Measurements from ENCODE around the gene SEC24C.

DNA sequence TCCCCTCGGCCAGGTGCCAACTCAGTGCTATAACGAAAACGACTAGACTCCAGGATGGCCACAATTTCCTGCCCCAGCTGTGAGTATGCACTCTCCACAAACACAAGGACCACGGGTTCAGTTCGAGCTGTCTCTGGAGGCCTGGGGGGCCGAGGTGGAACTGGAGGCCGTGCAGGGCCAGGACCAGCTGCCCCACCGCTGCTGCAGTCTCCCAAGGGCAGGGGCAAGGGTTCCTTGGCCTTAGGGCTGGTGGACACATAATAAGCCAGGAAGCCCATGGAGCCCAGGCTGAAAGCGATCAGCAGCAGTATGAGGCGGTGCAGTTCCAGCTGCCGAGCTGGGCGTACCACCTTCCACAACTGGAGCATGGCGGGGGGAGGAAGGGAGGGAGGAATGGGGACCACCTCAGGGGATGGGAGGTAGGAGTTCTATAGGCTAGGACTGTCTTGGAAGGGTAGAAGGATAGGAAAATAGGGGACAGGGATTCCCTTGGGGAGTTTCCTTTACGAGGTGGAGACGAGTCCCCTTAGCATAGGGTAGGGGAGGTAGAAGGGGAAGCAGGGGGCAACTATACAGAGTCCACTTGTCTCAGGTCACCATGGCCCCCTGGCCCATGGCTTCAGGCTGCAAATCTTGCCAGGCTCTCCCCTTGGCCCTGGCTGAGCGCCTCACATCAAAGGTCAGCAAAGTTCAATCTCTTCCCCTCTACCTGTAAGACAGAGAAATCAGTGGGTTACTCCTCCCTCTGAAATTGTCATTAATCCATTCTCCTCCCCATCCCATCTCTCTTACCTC, 64.0 kb downstream of the SEC24C start:
- TF ChIP-seq EP300 (IDR thresholded peaks at IDR 0.05) = no peak
- TF ChIP-seq, protein P1, sequence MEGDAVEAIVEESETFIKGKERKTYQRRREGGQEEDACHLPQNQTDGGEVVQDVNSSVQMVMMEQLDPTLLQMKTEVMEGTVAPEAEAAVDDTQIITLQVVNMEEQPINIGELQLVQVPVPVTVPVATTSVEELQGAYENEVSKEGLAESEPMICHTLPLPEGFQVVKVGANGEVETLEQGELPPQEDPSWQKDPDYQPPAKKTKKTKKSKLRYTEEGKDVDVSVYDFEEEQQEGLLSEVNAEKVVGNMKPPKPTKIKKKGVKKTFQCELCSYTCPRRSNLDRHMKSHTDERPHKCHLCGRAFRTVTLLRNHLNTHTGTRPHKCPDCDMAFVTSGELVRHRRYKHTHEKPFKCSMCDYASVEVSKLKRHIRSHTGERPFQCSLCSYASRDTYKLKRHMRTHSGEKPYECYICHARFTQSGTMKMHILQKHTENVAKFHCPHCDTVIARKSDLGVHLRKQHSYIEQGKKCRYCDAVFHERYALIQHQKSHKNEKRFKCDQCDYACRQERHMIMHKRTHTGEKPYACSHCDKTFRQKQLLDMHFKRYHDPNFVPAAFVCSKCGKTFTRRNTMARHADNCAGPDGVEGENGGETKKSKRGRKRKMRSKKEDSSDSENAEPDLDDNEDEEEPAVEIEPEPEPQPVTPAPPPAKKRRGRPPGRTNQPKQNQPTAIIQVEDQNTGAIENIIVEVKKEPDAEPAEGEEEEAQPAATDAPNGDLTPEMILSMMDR (IDR thresholded peaks at IDR 0.05) = no peak
- TF ChIP-seq POLR2A (IDR thresholded peaks at IDR 0.05; ENCODE audit: low read depth) = no peak
- no peak for TF ChIP-seq POLR2AphosphoS5 (IDR thresholded peaks at IDR 0.05)

Measured in esophagus muscularis mucosa (tissue), 4 donors.